ENCODE measurements around the gene FAM78A. TPM values are rescaled to one million over a fixed set of nuclear protein-coding genes. Genes with fewer than 3 reads are reported as not detected.

FAM78A gene
- total and polyA plus RNA-seq, 12 donors: 7.0 to 53.1 (median 30.3) TPM

GRCh38 chr9:131262327-131263032, 13.8 kb downstream of the FAM78A start:
- TF ChIP-seq, protein P1, sequence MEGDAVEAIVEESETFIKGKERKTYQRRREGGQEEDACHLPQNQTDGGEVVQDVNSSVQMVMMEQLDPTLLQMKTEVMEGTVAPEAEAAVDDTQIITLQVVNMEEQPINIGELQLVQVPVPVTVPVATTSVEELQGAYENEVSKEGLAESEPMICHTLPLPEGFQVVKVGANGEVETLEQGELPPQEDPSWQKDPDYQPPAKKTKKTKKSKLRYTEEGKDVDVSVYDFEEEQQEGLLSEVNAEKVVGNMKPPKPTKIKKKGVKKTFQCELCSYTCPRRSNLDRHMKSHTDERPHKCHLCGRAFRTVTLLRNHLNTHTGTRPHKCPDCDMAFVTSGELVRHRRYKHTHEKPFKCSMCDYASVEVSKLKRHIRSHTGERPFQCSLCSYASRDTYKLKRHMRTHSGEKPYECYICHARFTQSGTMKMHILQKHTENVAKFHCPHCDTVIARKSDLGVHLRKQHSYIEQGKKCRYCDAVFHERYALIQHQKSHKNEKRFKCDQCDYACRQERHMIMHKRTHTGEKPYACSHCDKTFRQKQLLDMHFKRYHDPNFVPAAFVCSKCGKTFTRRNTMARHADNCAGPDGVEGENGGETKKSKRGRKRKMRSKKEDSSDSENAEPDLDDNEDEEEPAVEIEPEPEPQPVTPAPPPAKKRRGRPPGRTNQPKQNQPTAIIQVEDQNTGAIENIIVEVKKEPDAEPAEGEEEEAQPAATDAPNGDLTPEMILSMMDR (IDR thresholded peaks at IDR 0.05): no peak
- H3K4me1 ChIP-seq: peaks cover 19 to 71% (median 55%) of the 10 kb centered on the region in 9 donors
- ATAC-seq: no peak
- no peaks in the 10 kb centered on the region for H3K27me3 ChIP-seq
- no peaks in the 10 kb centered on the region for H3K9me3 ChIP-seq
- WGBS, 2 donors: 77 to 78% methylated on average over 13 of the region's 13 CpGs
- H3K36me3 ChIP-seq: peaks cover 0 to 67% (median 30%) of the 10 kb centered on the region in 9 donors
- DNase-seq: no peak
- H3K4me3 ChIP-seq: no peak overlapping the region
- intact Hi-C loops (cut with DNase I): no loop called here
- peak overlapping the region in 3 of 10 donors; percentile 13 to 48 (median 27) for H3K27ac ChIP-seq

GRCh38 chr9:131260751-131261452, 15.4 kb downstream of the FAM78A start:
- TF ChIP-seq, protein P1 (IDR thresholded peaks at IDR 0.05): no peak
- ATAC-seq: no peak
- intact Hi-C loops (cut with DNase I): no loop called here
- Histone ChIP-seq H3K4me3 (no peak overlapping the region), H3K36me3 (peaks cover 0 to 69% (median 30%) of the 10 kb centered on the region in 9 donors), H3K4me1 (peaks cover 16 to 70% (median 54%) of the 10 kb centered on the region in 9 donors), H3K27ac (peak overlapping the region in 1 of 10 donors; percentile 27), H3K9me3 (no peaks in the 10 kb centered on the region), H3K27me3 (no peaks in the 10 kb centered on the region)
- DNase-seq: no peak
- 91 to 93% methylated on average over 33 of the region's 33 CpGs for WGBS, 2 donors

- Histone ChIP-seq H3K27ac (peak overlapping the region in 3 of 10 donors; percentile 23 to 26 (median 23)), H3K27me3 (no peaks in the 10 kb centered on the region), H3K4me3 (no peak overlapping the region), H3K4me1 (peaks cover 16 to 70% (median 54%) of the 10 kb centered on the region in 9 donors), H3K36me3 (peaks cover 0 to 69% (median 30%) of the 10 kb centered on the region in 9 donors), H3K9me3 (no peaks in the 10 kb centered on the region)
- 85 to 86% methylated on average over 20 of the region's 20 CpGs for WGBS, 2 donors
- DNase-seq (no peak), ATAC-seq (no peak)
- TF ChIP-seq, protein P1 (IDR thresholded peaks at IDR 0.05): no peak
- intact Hi-C loops (cut with DNase I): no loop called here
These were observed 16.3 kb downstream of the FAM78A start for GRCh38 chr9:131259916-131260597.

DNA sequence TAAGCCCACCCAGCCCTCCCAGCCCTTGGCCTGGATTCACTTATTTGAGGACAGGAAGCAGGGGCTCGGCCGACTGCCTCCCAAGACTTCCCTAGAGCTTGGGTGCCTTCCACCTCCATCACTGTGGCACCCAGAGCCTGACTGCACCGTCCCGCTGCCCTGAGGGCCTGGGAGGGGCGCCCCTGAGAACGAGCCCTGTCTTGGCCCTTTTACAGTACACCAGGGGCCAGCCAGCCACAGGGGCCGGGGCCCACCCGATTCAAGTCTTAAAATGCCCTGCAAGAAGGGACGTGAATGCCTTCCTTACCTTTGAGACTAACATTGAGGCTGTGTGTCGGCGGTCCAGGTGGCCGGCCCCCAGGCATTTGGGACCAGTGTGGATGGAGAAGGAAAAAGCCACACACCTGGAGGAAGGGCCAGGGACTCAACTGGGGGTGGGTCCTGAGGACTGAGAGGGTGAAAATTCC, 16.8 kb downstream of the FAM78A start:
- TF ChIP-seq, protein P1 (IDR thresholded peaks at IDR 0.05): no peak
- intact Hi-C loops (cut with DNase I): no loop called here
- Histone ChIP-seq H3K36me3 (peaks cover 0 to 69% (median 30%) of the 10 kb centered on the region in 9 donors), H3K27me3 (no peaks in the 10 kb centered on the region), H3K4me1 (peaks cover 18 to 70% (median 58%) of the 10 kb centered on the region in 9 donors), H3K27ac (peak overlapping the region in 3 of 10 donors; percentile 23 to 84 (median 23)), H3K4me3 (no peak overlapping the region), H3K9me3 (no peaks in the 10 kb centered on the region)
- WGBS, 2 donors: 87 to 91% methylated on average over 12 of the region's 12 CpGs
- DNase-seq (no peak), ATAC-seq (no peak)

Data from heart right ventricle (tissue), 16 donors.